Activated CD4-positive, alpha-beta T cell treated with anti-CD3 and anti-CD28 coated beads, Interleukin-10, Interleukin-2, amounts not matched to agents 100 ng/mL and 50 ng/mL, durations not matched to agents 16 hours and 8 hours (primary cell): ENCODE measurements around the gene OR4E1.
"Not testable (repeated sequence)": the region's sequence is repeated elsewhere in the genome, so short reads cannot be mapped to it uniquely, and the experiment has no call there.

Source experiments
- DNase-seq: peaks from one replicate; pipeline ENCODE4 v3.0.0-alpha.2; 2020

OR4E1 gene

GRCh38 chr14:21652209-21652808, 21.3 kb downstream of the OR4E1 start:
- DNase-seq: no peak

- no peak for DNase-seq
Observed at GRCh38 chr14:21647380-21647779, 26.2 kb downstream of the OR4E1 start.

GRCh38 chr14:21643407-21643806, 30.2 kb downstream of the OR4E1 start:
- DNase-seq: no peak

DNA sequence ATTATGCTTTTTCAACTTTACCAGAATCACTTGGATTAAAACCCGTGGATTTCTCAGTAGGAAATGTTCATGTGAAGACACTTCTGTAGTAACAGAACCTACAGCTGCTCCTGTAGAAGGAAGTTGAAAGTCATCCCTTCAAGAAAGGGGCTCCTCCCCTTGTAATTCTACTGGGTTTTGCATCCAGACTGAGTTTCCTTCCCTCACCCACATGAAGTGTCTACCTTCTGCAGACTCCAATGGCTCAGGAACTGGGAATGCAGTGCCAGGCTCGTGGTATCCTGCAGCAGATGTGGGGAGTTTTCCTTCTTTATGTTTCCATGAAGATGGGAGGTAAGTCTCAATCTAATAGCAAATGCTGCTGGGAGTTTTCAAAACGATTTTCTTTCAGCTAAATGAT, 30.9 kb downstream of the OR4E1 start:
- no peak for DNase-seq

- DNase-seq: no peak
Observed at GRCh38 chr14:21634840-21635239, 38.8 kb downstream of the OR4E1 start, which contains the start of gene OR10G2. Gene OR10G2, minus strand, starts transcription at chr14:21634940. Its CDS starts 98 bp downstream, at chr14:21634842.

DNA sequence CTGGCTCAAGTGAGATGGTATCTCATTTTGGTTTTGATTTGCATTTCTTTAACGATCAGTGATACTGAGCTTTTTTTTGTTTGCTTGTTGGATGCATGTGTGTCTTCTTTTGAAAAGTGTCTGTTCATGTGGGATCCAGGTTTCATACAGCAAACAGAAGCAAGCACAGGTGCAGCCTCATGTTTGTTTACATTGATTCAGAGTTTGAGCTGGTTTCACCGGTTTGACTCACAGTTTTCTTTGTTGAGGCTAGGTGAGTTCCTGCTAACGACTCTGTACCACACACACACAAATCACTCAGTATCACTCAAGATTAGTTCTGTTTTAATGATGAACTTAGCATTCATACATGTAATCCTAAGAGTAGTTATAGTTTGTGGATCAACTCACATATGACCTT, 42.5 kb downstream of the OR4E1 start:
- no peak for DNase-seq

DNA sequence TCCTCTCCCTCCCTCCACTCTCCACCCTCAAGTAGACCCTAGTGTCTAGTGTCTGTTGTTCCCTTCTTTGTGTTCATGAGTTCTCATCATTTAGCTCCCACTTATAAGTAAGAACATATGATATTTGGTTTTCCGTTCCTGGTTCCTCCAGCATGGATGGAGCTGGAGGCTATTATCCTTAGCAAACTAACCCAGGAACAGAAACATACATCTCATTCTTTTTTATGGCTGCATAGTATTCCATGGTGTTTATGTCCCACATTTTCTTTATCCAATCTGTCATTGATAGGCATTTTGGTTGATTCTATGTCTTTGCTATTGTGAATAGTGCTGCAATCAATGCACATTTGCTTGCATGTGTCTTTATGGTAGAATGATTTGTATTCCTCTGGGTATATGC, 43.1 kb downstream of the OR4E1 start:
- not testable (repeated sequence) for DNase-seq

GRCh38 chr14:21626491-21627230, 47.0 kb downstream of the OR4E1 start:
- DNase-seq: no peak
